Measurements from ENCODE around the gene RNF223. TPM values are rescaled to one million over a fixed set of nuclear protein-coding genes. Genes with fewer than 3 reads are reported as not detected.
A peak's percentile ranks its signal among the peaks of the same experiment; 100 is the strongest.

The RNF223 gene
- total RNA-seq, 1 donor from 2014 or later: 0.05 TPM

- DNase-seq (ENCODE audit: low read depth): no peak
These were observed 26.7 kb downstream of the RNF223 start for GRCh38 chr1:1047407-1047806.

GRCh38 chr1:1046767-1047166 lies 27.3 kb downstream of the RNF223 start:
- no peak for DNase-seq (ENCODE audit: low read depth)

GRCh38 chr1:1046243-1046642 lies 27.9 kb downstream of the RNF223 start:
- no peak for DNase-seq (ENCODE audit: low read depth)

- DNase-seq (ENCODE audit: low read depth): no peak
These were observed 29.0 kb downstream of the RNF223 start for GRCh38 chr1:1045129-1045528.

- no peak for DNase-seq (ENCODE audit: low read depth)
These were observed 29.5 kb downstream of the RNF223 start for GRCh38 chr1:1044455-1045078.

GRCh38 chr1:1043921-1044320 lies 30.2 kb downstream of the RNF223 start:
- DNase-seq (ENCODE audit: low read depth): no peak

- no peak for DNase-seq (ENCODE audit: low read depth)
These were observed 30.7 kb downstream of the RNF223 start for GRCh38 chr1:1043411-1043810.

GRCh38 chr1:1042835-1043234 lies 31.3 kb downstream of the RNF223 start:
- no peak for DNase-seq (ENCODE audit: low read depth)

- DNase-seq (ENCODE audit: low read depth): no peak
These were observed 32.2 kb downstream of the RNF223 start for GRCh38 chr1:1041873-1042272.

- no peak for DNase-seq (ENCODE audit: low read depth)
These were observed 33.0 kb downstream of the RNF223 start for GRCh38 chr1:1041092-1041523.

GRCh38 chr1:1040004-1040991 lies 33.8 kb downstream of the RNF223 start:
- peak; percentile 57 for DNase-seq (ENCODE audit: low read depth)

GRCh38 chr1:1039145-1039910 lies 34.8 kb downstream of the RNF223 start:
- no peak for DNase-seq (ENCODE audit: low read depth)

GRCh38 chr1:1038694-1039093 lies 35.4 kb downstream of the RNF223 start:
- DNase-seq (ENCODE audit: low read depth): no peak

GRCh38 chr1:1037366-1038327 lies 36.5 kb downstream of the RNF223 start:
- DNase-seq (ENCODE audit: low read depth): no peak

- DNase-seq (ENCODE audit: low read depth): no peak
These were observed 38.7 kb downstream of the RNF223 start for GRCh38 chr1:1035291-1035943.

GRCh38 chr1:1034439-1034781 lies 39.7 kb downstream of the RNF223 start:
- DNase-seq (ENCODE audit: low read depth): no peak

GRCh38 chr1:1033731-1034438 lies 40.2 kb downstream of the RNF223 start:
- DNase-seq (ENCODE audit: low read depth): no peak

GRCh38 chr1:1033009-1033587 lies 41.0 kb downstream of the RNF223 start:
- peak; percentile 81 for DNase-seq (ENCODE audit: low read depth)

GRCh38 chr1:1032424-1032823 lies 41.7 kb downstream of the RNF223 start:
- DNase-seq (ENCODE audit: low read depth): peak; percentile 87
